T-helper 2 cell treated with Interferon-gamma antibody and Interleukin-4, amounts not matched to agents 5 μg/mL and 100 μg/mL, for 36 hours (primary cell): ENCODE data around the gene TMEM233.

ENCODE experiments used
- DNase-seq: peaks from one replicate; pipeline ENCODE4 v3.0.0; 2021; ENCODE audit warnings: low spot score
- H3K27ac Mint-ChIP-seq: one replicate; pipeline ENCODE4 v1.8.0; 2021; ENCODE audit warnings: mild to moderate bottlenecking, mixed read lengths
- H3K27me3 Mint-ChIP-seq: one replicate; pipeline ENCODE4 v1.8.0; 2021; ENCODE audit warnings: low read depth, mixed read lengths
- H3K36me3 Mint-ChIP-seq: one replicate; pipeline ENCODE4 v1.8.0; 2021; ENCODE audit warnings: low read depth, mixed read lengths
- H3K4me1 Mint-ChIP-seq: one replicate; pipeline ENCODE4 v1.8.0; 2021; ENCODE audit warnings: low read depth, mixed read lengths
- H3K4me3 Mint-ChIP-seq: one replicate; pipeline ENCODE4 v1.8.0; 2022; ENCODE audit warnings: mild to moderate bottlenecking, moderate library complexity, mixed read lengths
- H3K9me3 Mint-ChIP-seq: one replicate; pipeline ENCODE4 v1.8.0; 2021; ENCODE audit warnings: mixed read lengths

Gene TMEM233

GRCh38 chr12:119685375-119685774 is 91.8 kb downstream of the TMEM233 start:
- H3K4me3 Mint-ChIP-seq, result no peak overlapping the region
- H3K27ac Mint-ChIP-seq, result peak overlapping the region; percentile 12
- no peaks in the 10 kb centered on the region for H3K27me3 Mint-ChIP-seq
- peaks cover 11% of the 10 kb centered on the region for H3K4me1 Mint-ChIP-seq
- peaks cover 46% of the 10 kb centered on the region for H3K36me3 Mint-ChIP-seq
- H3K9me3 Mint-ChIP-seq, result no peaks in the 10 kb centered on the region
- DNase-seq, result no peak

GRCh38 chr12:119686355-119686754 is 92.8 kb downstream of the TMEM233 start:
- peaks cover 11% of the 10 kb centered on the region for H3K4me1 Mint-ChIP-seq
- H3K36me3 Mint-ChIP-seq, result peaks cover 43% of the 10 kb centered on the region
- no peak overlapping the region for H3K4me3 Mint-ChIP-seq
- no peak overlapping the region for H3K27ac Mint-ChIP-seq
- no peaks in the 10 kb centered on the region for H3K27me3 Mint-ChIP-seq
- DNase-seq, result no peak
- no peaks in the 10 kb centered on the region for H3K9me3 Mint-ChIP-seq

GRCh38 chr12:119686776-119687175 is 93.2 kb downstream of the TMEM233 start:
- Mint-ChIP-seq H3K4me1 (peaks cover 11% of the 10 kb centered on the region), H3K36me3 (peaks cover 42% of the 10 kb centered on the region), H3K27ac (no peak overlapping the region), H3K4me3 (no peak overlapping the region), H3K9me3 (no peaks in the 10 kb centered on the region), H3K27me3 (no peaks in the 10 kb centered on the region)
- no peak for DNase-seq

GRCh38 chr12:119687406-119687805 is 93.8 kb downstream of the TMEM233 start:
- Mint-ChIP-seq H3K4me1 (peaks cover 7% of the 10 kb centered on the region), H3K27ac (no peak overlapping the region), H3K36me3 (peaks cover 37% of the 10 kb centered on the region), H3K4me3 (no peak overlapping the region), H3K9me3 (no peaks in the 10 kb centered on the region), H3K27me3 (no peaks in the 10 kb centered on the region)
- DNase-seq, result no peak

- Mint-ChIP-seq H3K27ac (no peak overlapping the region), H3K36me3 (peaks cover 36% of the 10 kb centered on the region), H3K27me3 (no peaks in the 10 kb centered on the region), H3K9me3 (no peaks in the 10 kb centered on the region), H3K4me3 (no peak overlapping the region), H3K4me1 (peaks cover 2% of the 10 kb centered on the region)
- DNase-seq, result no peak
These were observed 94.3 kb downstream of the TMEM233 start for GRCh38 chr12:119687879-119688278.

GRCh38 chr12:119689935-119690500 is 96.4 kb downstream of the TMEM233 start:
- no peaks in the 10 kb centered on the region for H3K4me1 Mint-ChIP-seq
- no peaks in the 10 kb centered on the region for H3K9me3 Mint-ChIP-seq
- no peak overlapping the region for H3K27ac Mint-ChIP-seq
- no peak for DNase-seq
- no peak overlapping the region for H3K4me3 Mint-ChIP-seq
- H3K27me3 Mint-ChIP-seq, result no peaks in the 10 kb centered on the region
- peaks cover 38% of the 10 kb centered on the region for H3K36me3 Mint-ChIP-seq

GRCh38 chr12:119691202-119691810 is 97.7 kb downstream of the TMEM233 start:
- no peak for DNase-seq
- H3K9me3 Mint-ChIP-seq, result no peaks in the 10 kb centered on the region
- H3K4me1 Mint-ChIP-seq, result no peaks in the 10 kb centered on the region
- no peak overlapping the region for H3K27ac Mint-ChIP-seq
- H3K36me3 Mint-ChIP-seq, result peaks cover 32% of the 10 kb centered on the region
- no peak overlapping the region for H3K4me3 Mint-ChIP-seq
- no peaks in the 10 kb centered on the region for H3K27me3 Mint-ChIP-seq

GRCh38 chr12:119692410-119692809 is 98.8 kb downstream of the TMEM233 start:
- DNase-seq, result no peak
- H3K4me1 Mint-ChIP-seq, result no peaks in the 10 kb centered on the region
- H3K9me3 Mint-ChIP-seq, result no peaks in the 10 kb centered on the region
- no peaks in the 10 kb centered on the region for H3K27me3 Mint-ChIP-seq
- H3K36me3 Mint-ChIP-seq, result peaks cover 32% of the 10 kb centered on the region
- no peak overlapping the region for H3K27ac Mint-ChIP-seq
- no peak overlapping the region for H3K4me3 Mint-ChIP-seq
